ENCODE measurements around the gene EXD1.
"Not testable (repeated sequence)": the region's sequence is repeated elsewhere in the genome, so short reads cannot be mapped to it uniquely, and the experiment has no call there.

Gene EXD1

DNA sequence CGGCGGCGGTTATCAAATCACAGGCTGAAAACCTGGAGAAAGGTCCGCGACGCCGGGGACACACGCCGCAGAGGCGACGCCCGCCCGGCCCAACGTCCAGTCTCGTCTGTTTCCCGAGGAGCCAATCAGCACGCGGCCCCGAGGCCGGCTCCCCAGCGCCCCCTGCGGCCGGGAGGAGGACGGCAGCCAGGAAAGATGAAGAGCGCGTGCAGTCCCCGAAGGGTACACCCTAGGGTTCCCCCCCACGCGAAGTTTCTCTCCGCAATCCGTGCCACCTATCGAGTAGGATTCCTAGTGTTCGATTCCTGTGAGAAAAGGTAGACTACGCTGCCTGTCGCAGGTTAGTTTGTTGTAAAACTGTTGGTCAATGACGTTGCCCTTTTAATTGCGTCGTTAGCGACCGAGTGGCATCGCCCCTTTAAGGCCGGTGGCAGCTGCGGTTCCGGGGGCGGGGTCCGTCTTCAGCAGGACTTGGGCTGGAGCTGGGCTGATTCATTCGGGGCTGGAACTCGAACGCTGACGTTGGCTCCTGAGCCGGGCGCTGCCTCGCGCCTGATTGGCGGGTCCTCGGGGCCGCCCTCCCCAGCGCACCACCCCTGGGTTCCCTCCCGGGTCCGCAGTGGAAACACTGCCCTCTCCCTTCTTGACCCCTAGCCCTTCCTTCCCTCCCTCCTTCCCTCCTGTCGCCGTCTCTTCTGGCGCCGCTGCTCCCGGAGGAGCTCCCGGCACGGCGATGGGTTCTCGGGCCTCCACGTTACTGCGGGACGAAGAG is at the start of gene EXD1, which contains the start of gene CHP1:
Gene EXD1 (minus strand): TSS at position 108 of the 772 bp plus-strand sequence. CDS start 4,182 bp downstream, outside the sequence.
Gene CHP1 (plus strand): TSS at position 619 of the 772 bp plus-strand sequence. CDS start 115 bp downstream, at position 734.
- peak; percentile 92 to 99 for DNase-seq

- DNase-seq = no peak
Measured at GRCh38 chr15:41279535-41280283, 49.2 kb upstream of the EXD1 start.

- no peak for DNase-seq
Measured at GRCh38 chr15:41278319-41278718, 47.8 kb upstream of the EXD1 start.

DNA sequence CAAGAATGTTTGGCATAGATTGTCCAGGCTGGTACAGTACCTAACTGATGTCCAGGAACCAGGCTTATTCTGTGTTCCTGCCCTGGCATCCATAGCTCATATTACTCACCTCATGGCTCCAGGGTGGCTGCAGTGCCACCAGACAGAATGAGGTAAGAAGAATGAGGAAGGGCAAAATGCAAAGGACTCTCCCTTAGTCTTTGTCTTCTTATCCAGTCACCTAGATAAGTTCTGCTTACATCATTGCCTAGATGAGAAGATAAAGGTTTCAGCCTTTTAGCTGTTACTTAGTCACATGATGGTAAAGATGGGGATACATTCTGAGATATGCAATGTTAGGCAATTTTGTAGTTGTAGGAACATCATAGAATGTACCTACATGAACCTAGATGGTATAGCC is 46.3 kb upstream of the EXD1 start:
- DNase-seq = no peak

- no peak for DNase-seq
Measured at GRCh38 chr15:41269887-41270286, 39.3 kb upstream of the EXD1 start.

- DNase-seq = no peak
Measured at GRCh38 chr15:41263891-41264351, 33.4 kb upstream of the EXD1 start.

GRCh38 chr15:41262571-41262970 is 32.0 kb upstream of the EXD1 start:
- no peak for DNase-seq

DNA sequence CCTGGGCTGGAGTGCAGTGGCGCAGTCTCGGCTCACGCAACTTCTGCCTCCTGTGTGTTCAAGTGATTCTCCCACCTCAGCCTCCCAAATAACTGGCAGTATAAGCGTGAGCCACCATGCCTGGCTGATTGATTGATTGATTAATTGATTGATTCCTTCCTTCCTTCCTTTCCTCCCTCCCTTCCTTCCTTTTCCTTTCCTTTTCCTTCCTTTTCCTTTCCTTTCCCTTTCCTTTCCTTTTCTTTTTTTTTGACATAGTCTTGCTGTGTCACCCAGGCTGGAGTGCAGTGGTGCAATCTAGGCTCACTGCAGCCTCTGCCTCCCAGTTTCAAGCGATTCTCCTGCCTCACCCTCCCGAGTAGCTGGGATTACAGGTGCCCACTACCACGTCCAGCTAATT is 30.4 kb upstream of the EXD1 start:
- not testable (repeated sequence) for DNase-seq

DNA sequence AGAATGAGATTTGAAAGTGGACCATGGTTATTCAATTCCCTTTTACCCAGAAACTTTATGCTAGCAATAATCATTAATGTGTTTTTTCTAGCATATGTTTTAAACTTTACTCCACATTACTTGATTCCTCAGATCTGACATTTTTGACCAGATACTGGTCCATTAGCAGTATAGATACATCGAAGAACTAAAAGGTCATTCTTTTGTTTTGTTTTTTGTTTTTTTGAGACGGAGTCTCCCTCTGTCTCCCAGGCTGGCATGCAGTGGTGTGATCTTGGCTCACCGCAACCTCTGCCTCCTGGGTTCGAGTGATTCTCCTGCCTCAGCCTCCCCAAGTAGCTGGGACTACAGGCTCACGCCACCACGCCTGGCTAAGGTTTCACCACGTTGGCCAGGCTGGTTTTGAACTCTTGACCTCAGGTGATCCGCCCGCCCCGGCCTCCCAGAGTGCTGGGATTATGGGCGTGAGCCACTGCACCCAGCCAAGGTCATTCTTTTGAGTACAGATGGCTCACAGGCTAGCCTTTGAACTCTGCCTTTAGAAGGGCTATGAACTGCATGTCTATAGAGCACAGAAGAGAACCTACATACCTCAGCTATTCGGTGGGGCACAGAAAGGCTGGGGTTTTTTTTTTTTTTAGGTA is 29.1 kb upstream of the EXD1 start:
- DNase-seq = no peak

GRCh38 chr15:41258750-41259471 is 28.4 kb upstream of the EXD1 start:
- DNase-seq = peak in 1 of 2 donors; percentile 67

GRCh38 chr15:41256577-41257038 is 26.1 kb upstream of the EXD1 start:
- no peak for DNase-seq

- no peak for DNase-seq
Measured at GRCh38 chr15:41256103-41256502, 25.5 kb upstream of the EXD1 start.

DNA sequence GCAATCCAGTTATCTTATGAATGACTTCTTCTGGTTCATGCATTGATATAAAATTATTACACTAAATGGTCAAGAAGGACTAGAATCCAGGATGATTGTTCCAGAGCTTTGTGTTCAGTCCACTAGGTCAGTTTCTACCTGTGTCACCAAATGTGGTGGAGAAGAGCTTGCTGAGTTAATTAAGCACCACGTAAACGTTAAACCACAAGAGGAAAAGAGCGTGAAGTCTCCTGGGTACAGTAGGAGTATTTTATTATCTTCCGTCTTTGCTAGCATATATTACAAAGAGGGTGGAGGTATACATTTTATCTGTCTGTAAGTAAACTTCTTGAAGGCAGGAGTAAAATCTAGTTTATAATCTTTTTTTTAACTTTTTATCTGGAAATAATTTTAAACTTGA is 24.0 kb upstream of the EXD1 start:
- no peak for DNase-seq

GRCh38 chr15:41251411-41251810 is 20.9 kb upstream of the EXD1 start:
- DNase-seq = no peak

- not testable (repeated sequence) for DNase-seq
Measured at GRCh38 chr15:41250745-41251144, 20.2 kb upstream of the EXD1 start.

- DNase-seq = no peak
Measured at GRCh38 chr15:41241221-41241964, 10.8 kb upstream of the EXD1 start.

DNA sequence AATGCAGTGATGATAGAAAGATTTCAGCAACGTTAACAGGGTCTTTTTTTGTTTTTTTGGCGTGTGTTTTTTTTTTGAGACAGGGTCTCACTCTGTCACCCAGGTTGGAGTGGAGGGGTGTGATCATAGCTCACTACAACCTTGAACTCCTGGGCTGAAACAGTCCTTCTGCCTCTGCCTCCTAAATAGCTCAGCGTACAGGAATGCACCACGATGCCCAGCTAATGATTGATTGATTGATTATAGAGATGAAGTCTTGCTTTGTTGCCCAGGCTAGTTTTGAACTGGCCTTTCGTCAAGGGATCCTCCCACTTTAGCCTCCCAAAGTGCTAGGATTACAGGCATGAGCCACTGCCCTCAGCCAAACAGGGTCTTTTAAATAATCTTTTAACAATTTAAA is 7.5 kb upstream of the EXD1 start:
- no peak for DNase-seq

GRCh38 chr15:41235929-41236328 is 5.4 kb upstream of the EXD1 start:
- DNase-seq = no peak

- DNase-seq = not testable (repeated sequence)
Measured at GRCh38 chr15:41235228-41235627, 4.7 kb upstream of the EXD1 start.

- DNase-seq = no peak
Measured at GRCh38 chr15:41233367-41233771, 2.8 kb upstream of the EXD1 start.

GRCh38 chr15:41231422-41232226 is 1.1 kb upstream of the EXD1 start:
- no peak for DNase-seq

All from bone marrow (tissue), 2 donors.